Measurements from ENCODE around the gene PURB. TPM values are rescaled to one million over a fixed set of nuclear protein-coding genes. Genes with fewer than 3 reads are reported as not detected.

The PURB gene
- total and polyA plus RNA-seq, 2 experiments from 2014 or later: 3.5 to 25.5 TPM

DNA sequence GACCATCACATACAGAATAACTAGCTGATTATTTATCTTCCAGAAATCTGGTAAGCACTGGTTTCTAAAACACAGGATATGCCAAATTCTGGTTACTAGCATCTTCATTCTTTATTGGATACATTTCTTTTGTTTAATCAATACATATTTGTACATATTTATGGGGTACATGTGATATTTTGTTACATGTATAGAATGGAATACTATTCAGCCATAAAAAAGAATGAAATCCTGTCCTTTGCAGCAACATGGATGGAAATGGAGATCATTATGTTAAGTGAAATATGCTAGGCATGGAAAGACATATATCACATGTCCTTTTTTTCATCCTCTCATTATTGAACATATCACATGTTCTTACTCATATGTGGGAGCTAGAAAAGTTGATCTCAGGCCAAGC lies 32.7 kb upstream of the PURB start:
- Histone ChIP-seq H3K4me1 (ENCODE audit: insufficient read depth) (no peaks in the 10 kb centered on the region), H3K79me2 (no peaks in the 10 kb centered on the region), H4K20me1 (ENCODE audit: insufficient read depth, poor library complexity, severe bottlenecking) (no peaks in the 10 kb centered on the region), H3K9me3 (ENCODE audit: low read depth) (no peaks in the 10 kb centered on the region), H3K27ac (no peak overlapping the region), H2AFZ (no peak overlapping the region), H3K27me3 (no peaks in the 10 kb centered on the region), H3K4me2 (no peak overlapping the region), H3K4me3 (no peak overlapping the region), H3K9me2 (replicated peaks; ENCODE audit: insufficient read depth) (peaks cover 4% of the 10 kb centered on the region), H3K36me3 (replicated peaks; ENCODE audit: insufficient read depth, low read depth) (no peaks in the 10 kb centered on the region)
- TF ChIP-seq EZH2 (IDR thresholded peaks at IDR 0.05; ENCODE audit: borderline replicate concordance) (no peak), EZH2phosphoT487 (IDR thresholded peaks at IDR 0.05; ENCODE audit: low read depth, severe bottlenecking, unreplicated experiment) (no peak)
- TF ChIP-seq, protein P1, sequence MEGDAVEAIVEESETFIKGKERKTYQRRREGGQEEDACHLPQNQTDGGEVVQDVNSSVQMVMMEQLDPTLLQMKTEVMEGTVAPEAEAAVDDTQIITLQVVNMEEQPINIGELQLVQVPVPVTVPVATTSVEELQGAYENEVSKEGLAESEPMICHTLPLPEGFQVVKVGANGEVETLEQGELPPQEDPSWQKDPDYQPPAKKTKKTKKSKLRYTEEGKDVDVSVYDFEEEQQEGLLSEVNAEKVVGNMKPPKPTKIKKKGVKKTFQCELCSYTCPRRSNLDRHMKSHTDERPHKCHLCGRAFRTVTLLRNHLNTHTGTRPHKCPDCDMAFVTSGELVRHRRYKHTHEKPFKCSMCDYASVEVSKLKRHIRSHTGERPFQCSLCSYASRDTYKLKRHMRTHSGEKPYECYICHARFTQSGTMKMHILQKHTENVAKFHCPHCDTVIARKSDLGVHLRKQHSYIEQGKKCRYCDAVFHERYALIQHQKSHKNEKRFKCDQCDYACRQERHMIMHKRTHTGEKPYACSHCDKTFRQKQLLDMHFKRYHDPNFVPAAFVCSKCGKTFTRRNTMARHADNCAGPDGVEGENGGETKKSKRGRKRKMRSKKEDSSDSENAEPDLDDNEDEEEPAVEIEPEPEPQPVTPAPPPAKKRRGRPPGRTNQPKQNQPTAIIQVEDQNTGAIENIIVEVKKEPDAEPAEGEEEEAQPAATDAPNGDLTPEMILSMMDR (IDR thresholded peaks at IDR 0.05; ENCODE audit: poor library complexity): no peak
- no peak for DNase-seq (ENCODE audit: low spot score)

DNA sequence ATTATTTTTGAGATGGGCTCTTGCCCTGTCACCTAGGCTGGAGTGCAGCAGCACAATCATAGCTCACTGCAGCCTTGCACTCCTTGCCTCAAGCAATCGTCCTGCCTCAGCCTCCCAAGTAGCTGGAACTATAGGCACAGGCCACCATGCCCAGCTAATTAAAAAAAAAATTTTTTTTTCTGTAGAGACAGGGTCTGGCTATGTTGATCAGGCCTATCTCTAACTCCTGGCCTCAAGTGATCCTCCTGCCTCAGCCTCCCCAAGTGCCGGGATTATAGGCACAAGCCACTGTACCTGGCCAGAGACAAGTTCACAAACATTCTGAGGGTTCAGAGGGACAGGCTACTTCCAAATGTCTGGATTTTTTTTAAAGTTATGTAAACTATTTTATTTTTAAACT lies 32.1 kb upstream of the PURB start:
- H3K27ac ChIP-seq: no peak overlapping the region
- no peak for DNase-seq (ENCODE audit: low spot score)
- H3K36me3 ChIP-seq (replicated peaks; ENCODE audit: insufficient read depth, low read depth): no peaks in the 10 kb centered on the region
- H3K4me3 ChIP-seq: no peak overlapping the region
- WGBS (ENCODE audit: low lambda C conversion rate, missing lambda C conversion rate): 91% methylated on average over 2 of the region's 2 CpGs
- H3K4me2 ChIP-seq: no peak overlapping the region
- H3K9me2 ChIP-seq (replicated peaks; ENCODE audit: insufficient read depth): peaks cover 4% of the 10 kb centered on the region
- no peak overlapping the region for H2AFZ ChIP-seq
- H3K9me3 ChIP-seq (ENCODE audit: low read depth): no peaks in the 10 kb centered on the region
- TF ChIP-seq, protein P1 (IDR thresholded peaks at IDR 0.05; ENCODE audit: poor library complexity): no peak
- TF ChIP-seq EZH2phosphoT487 (IDR thresholded peaks at IDR 0.05; ENCODE audit: low read depth, severe bottlenecking, unreplicated experiment) (no peak), EZH2 (IDR thresholded peaks at IDR 0.05; ENCODE audit: borderline replicate concordance) (no peak)
- H3K27me3 ChIP-seq: no peaks in the 10 kb centered on the region
- no peaks in the 10 kb centered on the region for H3K79me2 ChIP-seq
- no peaks in the 10 kb centered on the region for H4K20me1 ChIP-seq (ENCODE audit: insufficient read depth, poor library complexity, severe bottlenecking)
- H3K4me1 ChIP-seq (ENCODE audit: insufficient read depth): no peaks in the 10 kb centered on the region

- no peaks in the 10 kb centered on the region for H3K36me3 ChIP-seq (replicated peaks; ENCODE audit: insufficient read depth, low read depth)
- no peaks in the 10 kb centered on the region for H4K20me1 ChIP-seq (ENCODE audit: insufficient read depth, poor library complexity, severe bottlenecking)
- H3K4me3 ChIP-seq: no peak overlapping the region
- DNase-seq (ENCODE audit: low spot score): no peak
- no peaks in the 10 kb centered on the region for H3K9me3 ChIP-seq (ENCODE audit: low read depth)
- H3K79me2 ChIP-seq: no peaks in the 10 kb centered on the region
- no peak overlapping the region for H3K4me2 ChIP-seq
- no peaks in the 10 kb centered on the region for H3K4me1 ChIP-seq (ENCODE audit: insufficient read depth)
- WGBS (ENCODE audit: low lambda C conversion rate, missing lambda C conversion rate): 83% methylated on average over 10 of the region's 10 CpGs
- no peaks in the 10 kb centered on the region for H3K27me3 ChIP-seq
- H3K9me2 ChIP-seq (replicated peaks; ENCODE audit: insufficient read depth): peaks cover 4% of the 10 kb centered on the region
- no peak overlapping the region for H2AFZ ChIP-seq
- no peak overlapping the region for H3K27ac ChIP-seq
- no peak for TF ChIP-seq EZH2phosphoT487 (IDR thresholded peaks at IDR 0.05; ENCODE audit: low read depth, severe bottlenecking, unreplicated experiment)
- TF ChIP-seq, protein P1 (IDR thresholded peaks at IDR 0.05; ENCODE audit: poor library complexity): no peak
- no peak for TF ChIP-seq EZH2 (IDR thresholded peaks at IDR 0.05; ENCODE audit: borderline replicate concordance)
Observed at GRCh38 chr7:44914992-44915607, 29.8 kb upstream of the PURB start.
